Measurements from ENCODE around the gene ITPK1. TPM values are rescaled to one million over a fixed set of nuclear protein-coding genes. Genes with fewer than 3 reads are reported as not detected.

Gene ITPK1
- total and polyA plus RNA-seq, 10 of the 15 experiments (the other 5 are each of a cell fraction or from before 2014, with no cell fraction given) = 1.3 to 73.2 (median 27.0) TPM

GRCh38 chr14:93035585-93035916 is 80.2 kb downstream of the ITPK1 start:
- POLR2A ChIA-PET = no interaction called here

More at GRCh38 chr14:93035585-93035916, 80.2 kb downstream of the ITPK1 start:
- ChIA-PET SMC1A (ENCODE audit: uncharacterized antibody, unreplicated experiment) (interaction anchor here (1.0 to 5.0 kb wide), 3 partner anchors 37 to 183 kb away, joined by 3 to 61 read pairs (median 7); no protein-coding TSS in a partner anchor), CTCF (interaction anchor here (0.5 to 4.2 kb wide), 11 partner anchors 7 to 294 kb away, joined by 3 to 56 read pairs (median 7); no protein-coding TSS in a partner anchor), RAD21 (ENCODE audit: unreplicated experiment) (interaction anchor here (0.7 to 2.3 kb wide), 8 partner anchors 30 to 110 kb away, joined by 3 to 36 read pairs (median 8); no protein-coding TSS in a partner anchor)
- TF ChIP-seq ZBTB4 (CRISPR knock-in tag; IDR thresholded peaks at IDR 0.05) = no peak
- TF ChIP-seq NFIC (IDR thresholded peaks at IDR 0.05; ENCODE audit: low read depth, low read length) = no peak
- no peak for TF ChIP-seq PML (IDR thresholded peaks at IDR 0.05; ENCODE audit: low read length)
- TF ChIP-seq HDAC2 (IDR thresholded peaks at IDR 0.05) = no peak
- no peak for ATAC-seq
- intact Hi-C loops (cut with micrococcal nuclease; ENCODE audit: unreplicated experiment) = no loop called here
- no peaks in the 10 kb centered on the region for H4K20me1 ChIP-seq (ENCODE audit: control insufficient read depth, insufficient read depth)
- H3K9ac ChIP-seq (ENCODE audit: control insufficient read depth, insufficient read depth, low read length) = no peak overlapping the region
- no peak overlapping the region for H3K4me3 ChIP-seq
- H2AFZ ChIP-seq (ENCODE audit: control insufficient read depth, low read depth, low read length) = no peak overlapping the region
- no peak overlapping the region for H3K4me2 ChIP-seq (ENCODE audit: control insufficient read depth, insufficient read depth)
- H3K4me1 ChIP-seq (ENCODE audit: control insufficient read depth, insufficient read depth, low read length) = peaks cover 41% of the 10 kb centered on the region
- no peaks in the 10 kb centered on the region for H3K9me3 ChIP-seq (replicated peaks; ENCODE audit: control insufficient read depth, insufficient read depth, low read length)
- H3K27ac ChIP-seq (ENCODE audit: control insufficient read depth, insufficient read depth) = peak overlapping the region; percentile 28
- H3K27me3 ChIP-seq (replicated peaks in 1 of 2; ENCODE audit: control insufficient read depth in 2 of 2, insufficient read depth in 2 of 2, low read length in 1 of 2) = no peaks in the 10 kb centered on the region
- 76% methylated on average over 4 of the region's 5 CpGs for WGBS (ENCODE audit: insufficient coverage, insufficient replicate concordance, low lambda C conversion rate, missing lambda C conversion rate)
- in situ Hi-C loops (cut with MboI) = no loop called here
- H3K36me3 ChIP-seq (ENCODE audit: control insufficient read depth in 2 of 2, insufficient read depth in 2 of 2, low read length in 1 of 2) = peaks cover 0 to 5% of the 10 kb centered on the region in 2 experiments; a peak in 2 of 4 replicates
- DNase-seq (ENCODE audit: low read depth, low spot score) = no peak
- H3K79me2 ChIP-seq (ENCODE audit: control insufficient read depth, insufficient read depth, low read length) = peaks cover 11% of the 10 kb centered on the region
- FAIRE-seq = no peak
- BruUV-seq (replicated peaks) = no TSS peak

Measured in GM12878 (cell line).